ENCODE data around the gene PTPRG.

Gene PTPRG

GRCh38 chr3:61892891-61893290, 331.5 kb downstream of the PTPRG start:
- no peak overlapping the region for H3K4me3 ChIP-seq (ENCODE audit: low read depth, low read length)
- H3K27me3 ChIP-seq (ENCODE audit: control insufficient read depth, insufficient read depth, low read length): no peaks in the 10 kb centered on the region
- H3K9ac ChIP-seq (ENCODE audit: low read depth, low read length): no peak overlapping the region
- peaks cover 27% of the 10 kb centered on the region for H3K4me1 ChIP-seq (ENCODE audit: control insufficient read depth, insufficient read depth, low read length)
- H3K9me3 ChIP-seq (ENCODE audit: control insufficient read depth, insufficient read depth, low read length): no peaks in the 10 kb centered on the region
- no peaks in the 10 kb centered on the region for H3K36me3 ChIP-seq (ENCODE audit: control insufficient read depth, insufficient read depth, low read length)

GRCh38 chr3:61893840-61894566, 332.6 kb downstream of the PTPRG start:
- no peaks in the 10 kb centered on the region for H3K36me3 ChIP-seq (ENCODE audit: control insufficient read depth, insufficient read depth, low read length)
- H3K9ac ChIP-seq (ENCODE audit: low read depth, low read length): no peak overlapping the region
- H3K27me3 ChIP-seq (ENCODE audit: control insufficient read depth, insufficient read depth, low read length): no peaks in the 10 kb centered on the region
- no peak overlapping the region for H3K4me3 ChIP-seq (ENCODE audit: low read depth, low read length)
- H3K4me1 ChIP-seq (ENCODE audit: control insufficient read depth, insufficient read depth, low read length): peaks cover 27% of the 10 kb centered on the region
- no peaks in the 10 kb centered on the region for H3K9me3 ChIP-seq (ENCODE audit: control insufficient read depth, insufficient read depth, low read length)

GRCh38 chr3:61894988-61895935, 333.9 kb downstream of the PTPRG start:
- Histone ChIP-seq H3K9ac (ENCODE audit: low read depth, low read length) (no peak overlapping the region), H3K9me3 (ENCODE audit: control insufficient read depth, insufficient read depth, low read length) (no peaks in the 10 kb centered on the region), H3K36me3 (ENCODE audit: control insufficient read depth, insufficient read depth, low read length) (no peaks in the 10 kb centered on the region), H3K27me3 (ENCODE audit: control insufficient read depth, insufficient read depth, low read length) (no peaks in the 10 kb centered on the region), H3K4me3 (ENCODE audit: low read depth, low read length) (no peak overlapping the region), H3K4me1 (ENCODE audit: control insufficient read depth, insufficient read depth, low read length) (peaks cover 21% of the 10 kb centered on the region)

- H3K36me3 ChIP-seq (ENCODE audit: control insufficient read depth, insufficient read depth, low read length): no peaks in the 10 kb centered on the region
- H3K4me3 ChIP-seq (ENCODE audit: low read depth, low read length): no peak overlapping the region
- H3K9me3 ChIP-seq (ENCODE audit: control insufficient read depth, insufficient read depth, low read length): no peaks in the 10 kb centered on the region
- peaks cover 22% of the 10 kb centered on the region for H3K4me1 ChIP-seq (ENCODE audit: control insufficient read depth, insufficient read depth, low read length)
- H3K27me3 ChIP-seq (ENCODE audit: control insufficient read depth, insufficient read depth, low read length): no peaks in the 10 kb centered on the region
- H3K9ac ChIP-seq (ENCODE audit: low read depth, low read length): no peak overlapping the region
Observed at GRCh38 chr3:61896251-61896650, 334.9 kb downstream of the PTPRG start.

GRCh38 chr3:61897848-61898247, 336.5 kb downstream of the PTPRG start:
- peaks cover 20% of the 10 kb centered on the region for H3K4me1 ChIP-seq (ENCODE audit: control insufficient read depth, insufficient read depth, low read length)
- H3K27me3 ChIP-seq (ENCODE audit: control insufficient read depth, insufficient read depth, low read length): no peaks in the 10 kb centered on the region
- H3K36me3 ChIP-seq (ENCODE audit: control insufficient read depth, insufficient read depth, low read length): no peaks in the 10 kb centered on the region
- H3K9ac ChIP-seq (ENCODE audit: low read depth, low read length): no peak overlapping the region
- H3K9me3 ChIP-seq (ENCODE audit: control insufficient read depth, insufficient read depth, low read length): no peaks in the 10 kb centered on the region
- no peak overlapping the region for H3K4me3 ChIP-seq (ENCODE audit: low read depth, low read length)

GRCh38 chr3:61899700-61900462, 338.5 kb downstream of the PTPRG start:
- Histone ChIP-seq H3K9me3 (ENCODE audit: control insufficient read depth, insufficient read depth, low read length) (no peaks in the 10 kb centered on the region), H3K4me3 (ENCODE audit: low read depth, low read length) (no peak overlapping the region), H3K36me3 (ENCODE audit: control insufficient read depth, insufficient read depth, low read length) (no peaks in the 10 kb centered on the region), H3K4me1 (ENCODE audit: control insufficient read depth, insufficient read depth, low read length) (peaks cover 28% of the 10 kb centered on the region), H3K27me3 (ENCODE audit: control insufficient read depth, insufficient read depth, low read length) (no peaks in the 10 kb centered on the region), H3K9ac (ENCODE audit: low read depth, low read length) (no peak overlapping the region)

- Histone ChIP-seq H3K4me1 (ENCODE audit: control insufficient read depth, insufficient read depth, low read length) (peaks cover 21% of the 10 kb centered on the region), H3K36me3 (ENCODE audit: control insufficient read depth, insufficient read depth, low read length) (no peaks in the 10 kb centered on the region), H3K9ac (ENCODE audit: low read depth, low read length) (no peak overlapping the region), H3K9me3 (ENCODE audit: control insufficient read depth, insufficient read depth, low read length) (no peaks in the 10 kb centered on the region), H3K27me3 (ENCODE audit: control insufficient read depth, insufficient read depth, low read length) (no peaks in the 10 kb centered on the region), H3K4me3 (ENCODE audit: low read depth, low read length) (no peak overlapping the region)
Observed at GRCh38 chr3:61901496-61901895, 340.1 kb downstream of the PTPRG start.

GRCh38 chr3:61901986-61902385, 340.6 kb downstream of the PTPRG start:
- no peaks in the 10 kb centered on the region for H3K9me3 ChIP-seq (ENCODE audit: control insufficient read depth, insufficient read depth, low read length)
- no peaks in the 10 kb centered on the region for H3K36me3 ChIP-seq (ENCODE audit: control insufficient read depth, insufficient read depth, low read length)
- no peaks in the 10 kb centered on the region for H3K27me3 ChIP-seq (ENCODE audit: control insufficient read depth, insufficient read depth, low read length)
- H3K9ac ChIP-seq (ENCODE audit: low read depth, low read length): no peak overlapping the region
- H3K4me1 ChIP-seq (ENCODE audit: control insufficient read depth, insufficient read depth, low read length): peaks cover 21% of the 10 kb centered on the region
- H3K4me3 ChIP-seq (ENCODE audit: low read depth, low read length): no peak overlapping the region

GRCh38 chr3:61903074-61903473, 341.7 kb downstream of the PTPRG start:
- H3K9ac ChIP-seq (ENCODE audit: low read depth, low read length): no peak overlapping the region
- no peaks in the 10 kb centered on the region for H3K27me3 ChIP-seq (ENCODE audit: control insufficient read depth, insufficient read depth, low read length)
- H3K9me3 ChIP-seq (ENCODE audit: control insufficient read depth, insufficient read depth, low read length): no peaks in the 10 kb centered on the region
- H3K4me1 ChIP-seq (ENCODE audit: control insufficient read depth, insufficient read depth, low read length): peaks cover 21% of the 10 kb centered on the region
- no peaks in the 10 kb centered on the region for H3K36me3 ChIP-seq (ENCODE audit: control insufficient read depth, insufficient read depth, low read length)
- no peak overlapping the region for H3K4me3 ChIP-seq (ENCODE audit: low read depth, low read length)

- H3K4me1 ChIP-seq (ENCODE audit: control insufficient read depth, insufficient read depth, low read length): peaks cover 26% of the 10 kb centered on the region
Observed at GRCh38 chr3:61903931-61904657, 342.7 kb downstream of the PTPRG start.

GRCh38 chr3:61907210-61907795, 345.9 kb downstream of the PTPRG start:
- Histone ChIP-seq H3K4me1 (ENCODE audit: control insufficient read depth, insufficient read depth, low read length) (peaks cover 32% of the 10 kb centered on the region), H3K36me3 (ENCODE audit: control insufficient read depth, insufficient read depth, low read length) (no peaks in the 10 kb centered on the region), H3K9me3 (ENCODE audit: control insufficient read depth, insufficient read depth, low read length) (no peaks in the 10 kb centered on the region), H3K4me3 (ENCODE audit: low read depth, low read length) (no peak overlapping the region), H3K9ac (ENCODE audit: low read depth, low read length) (no peak overlapping the region), H3K27me3 (ENCODE audit: control insufficient read depth, insufficient read depth, low read length) (no peaks in the 10 kb centered on the region)

More at GRCh38 chr3:61903931-61904657, 342.7 kb downstream of the PTPRG start:
- Histone ChIP-seq H3K4me3 (ENCODE audit: low read depth, low read length) (no peak overlapping the region), H3K27me3 (ENCODE audit: control insufficient read depth, insufficient read depth, low read length) (no peaks in the 10 kb centered on the region), H3K36me3 (ENCODE audit: control insufficient read depth, insufficient read depth, low read length) (no peaks in the 10 kb centered on the region), H3K9me3 (ENCODE audit: control insufficient read depth, insufficient read depth, low read length) (no peaks in the 10 kb centered on the region), H3K9ac (ENCODE audit: low read depth, low read length) (no peak overlapping the region)
